Kidney (tissue), 14 donors: ENCODE measurements around the gene SLC2A1. TPM values are rescaled to one million over a fixed set of nuclear protein-coding genes. Genes with fewer than 3 reads are reported as not detected.
A peak's percentile ranks its signal among the peaks of the same experiment; 100 is the strongest.

Experiments used
- DNase-seq, 5 donors: peaks; one replicate each; pipeline ENCODE4 v3.0.0-alpha.2; 2013 to 2020
- FAIRE-seq: peaks from 2 replicates; lab custom pipeline; 2012; peaks lifted over from hg19 to GRCh38; lab: Jason Lieb, UNC
- H3K27ac ChIP-seq, 2 donors: one replicate each; pipeline ENCODE4 v1.7.0; 2013; ENCODE audit warnings: low read depth in 2 of 2, low read length in 2 of 2, inconsistent platforms in 1 of 2
- H3K27me3 ChIP-seq: one replicate; pipeline ENCODE4 v1.7.1; 2013; ENCODE audit warnings: low read length, inconsistent platforms; ENCODE audit not compliant: control insufficient read depth, insufficient read depth
- H3K36me3 ChIP-seq, 3 donors: one replicate each; pipeline versions ENCODE4 v1.7.0 to v1.7.1; 2013; ENCODE audit warnings: low read length in 3 of 3, control low read depth in 1 of 3, inconsistent platforms in 1 of 3; ENCODE audit not compliant: insufficient read depth in 3 of 3, control insufficient read depth in 2 of 3
- H3K4me1 ChIP-seq, 3 donors: one replicate each; pipeline versions ENCODE4 v1.7.0 to v1.7.1; 2013; ENCODE audit warnings: low read length in 3 of 3, inconsistent platforms in 1 of 3, low read depth in 1 of 3; ENCODE audit not compliant: control insufficient read depth in 2 of 3, insufficient read depth in 2 of 3
- H3K4me3 ChIP-seq, 3 donors: one replicate each; pipeline versions ENCODE4 v1.7.0 to v1.8.1; 2013; ENCODE audit warnings: low read length in 3 of 3, control low read depth in 1 of 3, inconsistent platforms in 1 of 3
- H3K9ac ChIP-seq, 3 donors: one replicate each; pipeline versions ENCODE4 v1.7.0 to v1.7.1; 2013; ENCODE audit warnings: low read length in 3 of 3, control low read depth in 1 of 3, inconsistent platforms in 1 of 3
- H3K9me3 ChIP-seq, 3 donors: one replicate each; pipeline versions ENCODE4 v1.7.0 to v1.7.1; 2013; ENCODE audit warnings: low read length in 3 of 3, control low read depth in 1 of 3, inconsistent platforms in 1 of 3; ENCODE audit not compliant: control insufficient read depth in 2 of 3, insufficient read depth in 1 of 3
- intact Hi-C: fragments of 100-400 bp; cut with DNase I; formaldehyde crosslinking; loops from one replicate; pipeline ENCODE4 v1.11.1; 2022
- polyA plus RNA-seq: library from polyadenylated mRNA; stranded (reverse); fragments of 350-450 nt; fragmentation: Illumina TruSeq; extraction: RNeasy Lipid Tissue Mini Kit (QIAGEN cat#74804); gene quantifications from one replicate; pipeline ENCODE4 v1.2.3, GENCODE V29; 2014; ENCODE audit warnings: low read depth, low replicate concordance; ENCODE audit not compliant: insufficient read depth
- total RNA-seq: library from RNA; stranded (reverse); fragmentation: NEBNext Ultra II Directional; extraction: Animal tissue kit (Norgen Biotek cat#: 25700); gene quantifications from one replicate; pipeline ENCODE4 v1.2.1, GENCODE V29; 2021
- TF ChIP-seq, protein P1 (sequence below): IDR thresholded peaks from 3 replicates; pipeline ENCODE4 v1.5.1; 2012; ENCODE audit warnings: mild to moderate bottlenecking, moderate library complexity, borderline replicate concordance; ENCODE audit not compliant: insufficient read depth; ENCODE audit errors: extremely low read depth
- donor health status: control.
- donor health status: control.
- donor health status: control.
- donor health status: control.
- donor health status: control.
- donor health status: DM: yes; HTN: yes; CAD: no.
- donor health status: Normal renal cell carcinoma (clear cell type).

SLC2A1 gene
- total and polyA plus RNA-seq, 2 donors from 2014 or later = 28.6 to 55.9 TPM

DNA sequence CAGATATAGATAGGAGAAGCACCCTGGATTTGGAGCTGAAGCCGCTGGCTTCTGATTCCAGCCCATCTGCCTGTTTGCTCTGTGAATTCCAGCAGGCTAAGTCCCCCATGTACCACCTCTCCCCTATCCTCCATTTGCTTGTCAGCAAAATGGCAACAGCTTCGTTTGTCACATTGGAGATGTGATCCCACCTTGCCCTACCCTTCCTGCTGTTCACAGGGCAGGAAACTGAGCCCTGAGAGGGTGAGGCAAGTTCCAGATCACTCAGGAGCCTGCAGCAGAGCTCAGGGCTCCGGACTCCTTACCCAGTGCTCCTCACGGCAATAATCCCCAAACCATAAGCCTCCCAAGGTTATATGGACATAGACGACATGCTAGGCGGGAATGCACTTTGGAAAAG is 14.9 kb downstream of the SLC2A1 start:
- peak overlapping the region in 1 of 3 donors; percentile 9 for H3K9ac ChIP-seq
- DNase-seq = no peak
- H3K27me3 ChIP-seq = no peaks in the 10 kb centered on the region
- intact Hi-C loops = no loop called here
- H3K36me3 ChIP-seq = peaks cover 0 to 2% (median 0%) of the 10 kb centered on the region in 3 donors
- no peak for FAIRE-seq
- H3K4me1 ChIP-seq = peaks cover 0 to 56% (median 52%) of the 10 kb centered on the region in 3 donors
- peak overlapping the region; percentile 72 to 78 for H3K27ac ChIP-seq
- no peaks in the 10 kb centered on the region for H3K9me3 ChIP-seq
- no peak overlapping the region for H3K4me3 ChIP-seq
- TF ChIP-seq, protein P1, sequence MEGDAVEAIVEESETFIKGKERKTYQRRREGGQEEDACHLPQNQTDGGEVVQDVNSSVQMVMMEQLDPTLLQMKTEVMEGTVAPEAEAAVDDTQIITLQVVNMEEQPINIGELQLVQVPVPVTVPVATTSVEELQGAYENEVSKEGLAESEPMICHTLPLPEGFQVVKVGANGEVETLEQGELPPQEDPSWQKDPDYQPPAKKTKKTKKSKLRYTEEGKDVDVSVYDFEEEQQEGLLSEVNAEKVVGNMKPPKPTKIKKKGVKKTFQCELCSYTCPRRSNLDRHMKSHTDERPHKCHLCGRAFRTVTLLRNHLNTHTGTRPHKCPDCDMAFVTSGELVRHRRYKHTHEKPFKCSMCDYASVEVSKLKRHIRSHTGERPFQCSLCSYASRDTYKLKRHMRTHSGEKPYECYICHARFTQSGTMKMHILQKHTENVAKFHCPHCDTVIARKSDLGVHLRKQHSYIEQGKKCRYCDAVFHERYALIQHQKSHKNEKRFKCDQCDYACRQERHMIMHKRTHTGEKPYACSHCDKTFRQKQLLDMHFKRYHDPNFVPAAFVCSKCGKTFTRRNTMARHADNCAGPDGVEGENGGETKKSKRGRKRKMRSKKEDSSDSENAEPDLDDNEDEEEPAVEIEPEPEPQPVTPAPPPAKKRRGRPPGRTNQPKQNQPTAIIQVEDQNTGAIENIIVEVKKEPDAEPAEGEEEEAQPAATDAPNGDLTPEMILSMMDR = no peak

DNA sequence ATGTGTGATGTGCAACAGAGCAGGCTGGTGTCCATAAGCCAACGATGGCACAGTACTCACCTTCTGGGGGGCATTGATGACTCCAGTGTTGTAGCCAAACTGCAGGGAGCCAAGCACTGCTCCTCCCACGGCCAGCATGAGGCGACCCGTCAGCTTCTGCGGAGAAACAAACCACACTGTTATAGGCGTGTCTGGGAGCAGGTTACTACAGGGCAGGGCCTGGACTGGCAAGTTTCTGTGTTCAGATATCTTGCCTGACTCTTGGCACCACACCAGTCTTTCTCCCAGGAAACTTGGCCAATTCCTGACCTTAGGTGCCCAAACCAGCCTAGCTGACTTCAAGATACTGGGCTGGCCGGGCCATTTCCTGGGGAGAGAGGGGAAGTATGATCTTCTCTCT is 15.5 kb downstream of the SLC2A1 start:
- Histone ChIP-seq H3K4me3 (no peak overlapping the region), H3K27me3 (no peaks in the 10 kb centered on the region), H3K4me1 (peaks cover 0 to 59% (median 48%) of the 10 kb centered on the region in 3 donors), H3K36me3 (peaks cover 0 to 2% (median 0%) of the 10 kb centered on the region in 3 donors), H3K9me3 (no peaks in the 10 kb centered on the region), H3K9ac (peak overlapping the region in 1 of 3 donors; percentile 9), H3K27ac (peak overlapping the region; percentile 72 to 78)
- DNase-seq (peak in 1 of 5 donors; percentile 86), FAIRE-seq (no peak)
- intact Hi-C loops = no loop called here
- TF ChIP-seq, protein P1 = no peak

DNA sequence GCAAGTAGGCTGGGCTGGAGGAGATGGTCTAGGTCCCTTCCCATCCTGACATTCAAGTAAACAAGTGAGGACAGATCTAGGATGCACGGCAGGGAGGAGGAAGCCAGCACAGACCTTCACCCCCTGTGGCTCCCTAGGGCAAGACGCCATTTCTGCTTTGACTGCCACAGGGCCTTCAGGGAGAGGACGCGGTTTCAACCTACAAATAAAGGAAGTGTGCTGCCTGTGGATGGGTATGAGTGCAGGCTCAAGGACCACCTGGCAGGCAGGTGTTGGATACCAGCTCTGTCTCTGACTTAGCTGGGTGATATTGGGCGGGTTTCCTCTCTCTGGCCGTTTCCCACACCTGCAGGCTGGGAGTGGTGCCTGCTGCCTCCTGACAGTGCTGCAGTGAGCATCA is 16.2 kb downstream of the SLC2A1 start:
- Histone ChIP-seq H3K9me3 (no peaks in the 10 kb centered on the region), H3K27ac (peak overlapping the region; percentile 27 to 62), H3K9ac (no peak overlapping the region), H3K4me3 (no peak overlapping the region), H3K4me1 (peaks cover 0 to 63% (median 46%) of the 10 kb centered on the region in 3 donors), H3K36me3 (peaks cover 0 to 2% (median 0%) of the 10 kb centered on the region in 3 donors), H3K27me3 (no peaks in the 10 kb centered on the region)
- intact Hi-C loops = no loop called here
- peak in 1 of 5 donors; percentile 43 for DNase-seq
- TF ChIP-seq, protein P1 = no peak
- FAIRE-seq = no peak
